GM21381 (cell line): ENCODE data around the gene MAGI1.

Source experiments
- ATAC-seq: cut with Tn5 transposase; IDR thresholded peaks from one replicate; pipeline ENCODE4 v1.9.1; 2021; ENCODE audit warnings: mild to moderate bottlenecking, moderate library complexity; ENCODE audit not compliant: unreplicated experiment

The MAGI1 gene

DNA sequence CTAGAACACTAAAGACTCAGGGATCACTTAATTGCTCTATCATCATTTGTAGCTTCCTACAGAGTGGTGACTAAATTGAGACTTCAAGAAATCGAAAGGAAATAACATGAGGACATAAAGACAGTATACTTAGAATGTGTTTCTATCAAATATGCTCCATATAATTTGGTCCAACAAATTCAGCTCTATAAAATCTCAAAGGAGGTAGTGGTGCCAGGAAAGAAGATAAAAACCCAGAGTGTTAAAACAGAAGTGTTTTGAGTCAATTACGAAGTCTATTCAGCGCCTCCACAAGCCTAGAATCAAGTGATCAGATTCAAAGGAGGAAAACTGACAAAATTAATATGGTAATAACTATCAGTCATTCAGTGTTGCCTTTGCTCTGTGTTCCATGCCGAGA lies 22.9 kb downstream of the MAGI1 start:
- no peak for ATAC-seq

DNA sequence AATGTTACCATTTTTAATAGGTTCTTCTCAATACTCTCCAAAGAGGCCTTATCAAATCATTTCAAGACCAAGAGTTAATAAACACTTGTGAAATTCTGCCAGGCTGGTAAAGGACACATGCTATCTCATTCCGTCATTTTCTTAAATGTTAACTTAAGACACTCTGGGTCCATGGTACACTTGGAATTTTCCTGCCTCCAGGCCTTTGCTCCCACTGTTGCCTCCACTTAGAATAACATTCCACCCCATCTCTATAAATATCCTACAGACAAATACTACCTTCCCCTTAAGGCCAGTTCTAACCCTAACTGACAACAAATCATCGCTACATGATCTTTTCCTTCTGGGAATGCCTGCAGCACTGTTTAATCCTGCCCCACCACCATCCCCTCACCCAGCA lies 24.1 kb downstream of the MAGI1 start:
- no peak for ATAC-seq

DNA sequence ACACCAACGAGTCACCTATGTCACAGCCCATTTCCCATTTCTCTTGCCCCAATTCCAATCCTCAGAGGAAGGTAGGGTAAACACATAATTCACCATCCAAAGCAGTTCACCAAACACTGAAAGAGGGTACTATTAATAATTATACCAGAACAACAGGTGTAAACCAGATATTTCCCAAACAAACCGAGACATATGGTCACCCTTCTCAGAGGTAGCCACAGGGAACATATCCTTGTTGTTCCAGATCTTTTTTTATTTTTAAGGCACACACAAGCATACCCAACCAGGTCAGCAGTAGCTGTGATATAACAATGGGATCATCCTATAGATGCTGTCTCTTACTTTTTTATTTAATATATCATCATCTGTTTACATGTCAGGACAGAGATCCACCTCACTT lies 24.7 kb downstream of the MAGI1 start:
- no peak for ATAC-seq

GRCh38 chr3:66012711-66013110 lies 26.0 kb downstream of the MAGI1 start:
- no peak for ATAC-seq

DNA sequence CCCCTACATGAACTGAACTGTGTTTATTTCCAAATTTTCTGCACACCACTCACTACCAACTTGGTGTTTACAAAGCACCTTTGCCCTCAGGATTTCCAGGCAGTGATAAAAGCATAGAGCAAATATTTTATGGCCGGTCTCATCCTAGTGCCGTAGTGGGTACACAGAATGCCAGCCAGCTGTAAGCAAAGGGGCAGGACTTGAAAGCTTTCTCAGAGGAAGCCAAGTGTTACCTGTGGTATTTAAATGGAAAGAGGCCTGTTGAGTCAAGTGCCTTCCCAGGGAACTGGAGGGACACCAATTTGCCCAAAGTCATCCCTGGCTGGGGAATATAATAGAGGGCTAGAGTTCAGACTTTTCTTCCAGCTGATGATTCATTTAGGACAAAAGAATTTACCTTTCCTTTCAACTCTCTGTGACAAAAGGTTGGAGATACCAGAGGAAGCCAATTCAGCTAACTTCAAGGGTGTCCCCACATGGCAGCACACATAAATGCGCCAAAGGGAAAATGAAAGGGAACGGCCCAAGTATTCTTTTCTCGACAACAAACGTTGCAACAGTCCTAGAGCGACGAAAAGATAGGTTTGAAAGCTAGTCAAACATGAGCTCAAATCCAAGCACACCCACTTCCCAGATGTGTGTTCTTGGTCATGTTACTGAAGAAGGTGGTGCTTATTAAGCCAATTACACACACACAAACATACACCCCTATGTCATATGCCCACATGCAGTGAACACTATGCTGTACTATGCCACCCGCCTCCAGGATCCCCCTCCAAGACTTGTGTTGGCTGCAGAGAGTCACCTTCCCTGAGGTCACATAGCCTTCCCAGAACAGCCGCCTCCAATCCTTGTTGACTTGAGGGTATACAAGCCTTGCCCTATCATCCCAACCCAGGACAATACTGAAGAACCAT lies 27.7 kb downstream of the MAGI1 start:
- no peak for ATAC-seq

GRCh38 chr3:66010348-66010738 lies 28.4 kb downstream of the MAGI1 start:
- no peak for ATAC-seq

- ATAC-seq: no peak
Observed at GRCh38 chr3:66004244-66004643, 34.5 kb downstream of the MAGI1 start.

- no peak for ATAC-seq
Observed at GRCh38 chr3:66001626-66002025, 37.1 kb downstream of the MAGI1 start.

GRCh38 chr3:66000506-66000905 lies 38.2 kb downstream of the MAGI1 start:
- ATAC-seq: no peak

DNA sequence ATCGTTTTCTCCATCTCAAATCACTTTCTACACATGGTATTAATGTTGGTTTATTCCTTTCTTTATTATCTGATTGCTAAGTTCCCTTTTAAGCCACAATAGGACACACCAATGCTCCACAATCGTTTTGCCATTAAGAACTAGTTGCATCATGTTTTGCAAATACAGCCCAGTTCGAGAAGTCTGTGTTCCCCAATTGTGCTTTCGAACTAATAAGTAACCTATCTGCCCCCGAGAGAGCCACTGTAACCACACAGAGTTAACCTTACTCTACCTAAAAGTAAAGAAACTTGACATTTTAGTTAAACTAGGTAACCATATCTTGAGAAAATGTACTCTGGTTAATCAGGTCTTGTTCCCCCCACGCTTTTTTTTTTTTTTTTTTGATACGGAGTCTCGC lies 39.1 kb downstream of the MAGI1 start:
- ATAC-seq: no peak

GRCh38 chr3:65996589-65996988 lies 42.1 kb downstream of the MAGI1 start:
- no peak for ATAC-seq

DNA sequence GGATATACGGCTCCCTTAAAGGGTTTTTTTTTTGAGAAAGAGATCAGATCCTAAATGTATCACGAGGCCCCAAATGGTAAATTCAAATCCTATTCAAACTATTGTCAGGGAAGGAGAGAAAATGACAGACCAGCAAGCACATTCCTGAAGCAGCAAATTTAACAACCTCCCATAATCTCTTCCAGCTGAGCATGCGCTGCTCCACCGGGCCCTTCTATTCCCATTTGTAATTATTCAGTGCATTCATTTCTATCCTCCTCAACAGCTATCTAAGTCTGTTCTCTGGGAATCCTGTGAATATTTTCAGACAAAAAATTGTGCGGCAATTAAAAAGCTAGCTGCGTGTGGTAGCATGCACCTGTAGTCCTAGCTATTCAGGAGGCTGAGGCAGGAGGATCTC lies 43.2 kb downstream of the MAGI1 start:
- no peak for ATAC-seq

GRCh38 chr3:65995030-65995429 lies 43.7 kb downstream of the MAGI1 start:
- no peak for ATAC-seq

- ATAC-seq: no peak
Observed at GRCh38 chr3:65993134-65993900, 45.4 kb downstream of the MAGI1 start.

DNA sequence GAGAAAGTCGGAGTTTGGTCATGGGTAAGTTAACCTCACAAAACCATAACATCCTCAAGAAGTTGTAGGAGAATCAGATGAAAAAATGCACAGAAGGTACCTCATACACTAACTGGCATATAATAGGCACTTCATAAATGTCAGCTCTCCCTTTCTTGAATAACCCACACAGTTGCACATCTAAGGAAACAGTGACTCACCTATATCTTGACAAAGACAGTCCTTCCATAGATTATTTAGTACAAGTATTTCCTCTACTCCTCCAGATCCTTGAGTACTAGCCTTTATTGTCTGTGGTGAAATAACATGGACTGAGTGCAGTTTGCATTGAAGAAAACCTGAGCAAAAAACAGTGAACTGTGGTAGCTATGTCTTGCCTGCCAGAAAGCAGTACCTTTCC lies 46.6 kb downstream of the MAGI1 start:
- ATAC-seq: no peak

DNA sequence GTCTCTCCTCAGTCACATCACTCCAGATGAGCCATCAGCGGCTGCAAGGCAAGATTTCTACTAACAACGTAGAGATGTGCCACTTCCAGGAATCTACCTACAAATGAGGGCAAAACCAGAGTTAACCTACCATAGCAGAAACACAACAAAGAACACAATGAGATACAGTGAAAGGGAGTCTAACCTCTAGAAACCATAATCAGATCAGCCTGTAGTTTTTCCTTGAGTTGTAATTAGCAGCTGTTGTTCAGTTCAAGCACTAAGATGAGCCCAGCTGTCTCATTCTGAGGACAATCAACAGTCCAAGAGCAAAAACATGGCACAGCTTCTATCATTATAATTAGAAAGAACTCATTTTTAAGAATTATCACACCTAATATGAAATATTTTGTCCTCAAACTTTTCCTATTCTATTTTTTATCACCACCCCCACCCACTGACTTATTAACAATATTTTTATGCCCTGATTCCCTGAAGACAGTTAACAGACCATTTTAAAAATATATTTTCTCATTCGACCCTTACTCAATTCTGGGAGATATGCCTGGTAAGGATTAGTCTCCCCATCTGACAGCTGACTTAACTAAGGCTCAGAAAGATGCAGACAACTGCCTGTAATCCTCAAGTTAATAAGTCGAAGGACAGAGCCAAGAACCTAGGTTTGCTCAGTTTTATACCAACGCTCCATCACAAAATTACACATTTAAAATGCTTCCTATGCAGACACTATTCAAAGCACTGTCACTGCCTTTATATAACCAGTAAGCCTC lies 50.1 kb downstream of the MAGI1 start:
- no peak for ATAC-seq

- ATAC-seq: no peak
Observed at GRCh38 chr3:65986285-65986684, 52.4 kb downstream of the MAGI1 start.

DNA sequence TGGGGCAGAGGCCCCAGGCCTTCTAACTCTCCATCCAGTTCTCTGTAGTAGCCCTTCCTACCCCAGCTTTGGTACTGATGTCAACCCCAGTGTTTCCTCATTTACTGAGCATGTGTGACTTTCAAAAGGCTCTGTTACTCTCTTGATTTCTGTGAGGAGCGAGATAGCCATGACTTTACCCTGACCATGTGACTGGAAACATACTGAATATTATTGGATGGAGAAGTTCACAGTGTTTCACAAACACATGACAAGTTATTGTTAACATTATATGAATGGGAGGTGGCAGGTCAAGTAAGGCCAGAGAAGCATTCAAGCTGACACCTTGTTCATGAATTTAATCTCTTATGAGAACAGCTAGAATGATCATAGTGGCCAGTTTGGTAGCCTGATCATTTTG lies 53.7 kb downstream of the MAGI1 start:
- ATAC-seq: no peak

DNA sequence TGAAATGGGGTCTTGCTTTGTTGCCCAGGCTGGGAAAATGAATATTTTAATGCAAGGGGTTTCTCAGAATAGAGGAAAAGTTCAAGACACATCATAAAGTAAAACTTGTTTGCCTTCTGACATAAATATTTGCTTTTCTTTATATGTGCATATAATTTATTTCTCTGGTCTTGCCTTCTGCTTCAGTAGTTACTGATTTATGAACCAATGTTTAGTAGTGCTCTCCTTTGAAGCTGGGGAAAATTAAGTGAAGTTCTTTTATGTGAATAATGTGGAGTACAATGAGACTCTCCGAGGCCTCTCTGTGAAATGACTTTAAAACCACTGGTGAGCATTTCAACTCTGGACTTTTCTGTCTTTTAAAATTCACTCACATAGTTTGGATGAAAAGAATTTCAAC lies 55.6 kb downstream of the MAGI1 start:
- ATAC-seq: no peak

DNA sequence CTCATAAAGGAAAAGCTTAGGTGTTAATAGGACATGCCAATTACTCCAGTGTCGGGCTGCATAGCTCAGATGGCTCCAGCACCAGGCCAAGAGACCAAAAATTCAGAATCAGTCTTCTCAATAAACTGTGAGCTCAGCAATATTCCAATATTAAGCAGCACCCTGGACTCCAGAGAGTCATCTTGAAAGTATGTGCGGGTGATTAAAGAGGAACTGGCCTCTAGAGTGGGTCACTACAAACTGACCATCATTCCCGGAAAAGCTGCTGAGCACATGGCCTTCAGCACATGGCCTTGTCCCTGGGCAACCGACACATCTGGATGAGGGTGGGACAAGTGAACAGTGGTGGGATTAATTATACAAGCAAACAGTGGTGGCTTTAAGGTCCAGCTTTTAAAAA lies 59.0 kb downstream of the MAGI1 start:
- no peak for ATAC-seq

- ATAC-seq: no peak
Observed at GRCh38 chr3:65979162-65979561, 59.6 kb downstream of the MAGI1 start.
